B cell (primary cell): ENCODE results near the gene SCOC. TPM values are rescaled to one million over a fixed set of nuclear protein-coding genes. Genes with fewer than 3 reads are reported as not detected.

ENCODE experiments used
- ATAC-seq: fragments of 200-7000 bp; cut with Tn5 transposase; one replicate; pipeline ENCODE4 v1.10.0; 2021; ENCODE audit warnings: low read depth, mild to moderate bottlenecking, moderate number of reproducible peaks, moderate library complexity
- CTCF ChIA-PET: fragments of 350-600 bp; sonication (Branson Sonifier 250); formaldehyde crosslinking; loops from one replicate; lab custom pipeline; 2021; ENCODE audit warnings: antibody characterized with exemption, inconsistent platforms; lab: Charles Lee
- POLR2A ChIA-PET: fragments of 350-600 bp; sonication (Branson Sonifier 250); formaldehyde crosslinking; loops from one replicate; lab custom pipeline; 2021; ENCODE audit warnings: antibody characterized with exemption; lab: Charles Lee
- DNase-seq: peaks from one replicate; pipeline ENCODE4 v3.0.0; 2013
- H2AFZ ChIP-seq: 2 replicates; pipeline ENCODE4 v1.6.1; 2012; ENCODE audit warnings: mild to moderate bottlenecking, low read depth, low read length; ENCODE audit not compliant: insufficient read depth, poor library complexity, severe bottlenecking
- H3K27ac ChIP-seq, 2 donors: 1 replicate in 1 of 2; 2 replicates in 1 of 2; pipeline ENCODE4 v1.5.1; 2012 to 2013; ENCODE audit warnings: low read length in 2 of 2, mild to moderate bottlenecking in 2 of 2, moderate library complexity in 1 of 2
- H3K27me3 ChIP-seq, 4 experiments: fragments of 200-600 bp in 1 of 4; sonication (generic) in 1 of 4; replicated peaks in 1 of 4; 1 replicate in 2 of 4; 2 replicates in 2 of 4; pipeline versions ENCODE4 v1.6.1 to v1.7.0; 2013 to 2016; ENCODE audit warnings: low read length in 3 of 4, mild to moderate bottlenecking in 2 of 4, mixed read lengths in 1 of 4, moderate library complexity in 1 of 4; ENCODE audit not compliant: insufficient read depth in 4 of 4, control insufficient read depth in 3 of 4; ENCODE audit errors: control extremely low read depth in 1 of 4
- H3K36me3 ChIP-seq, 2 experiments: replicated peaks in 1 of 2; 1 replicate in 1 of 2; 2 replicates in 1 of 2; pipeline versions ENCODE4 v1.6.1 to v1.7.1; 2013; ENCODE audit warnings: low read length in 1 of 2; ENCODE audit not compliant: insufficient read depth in 2 of 2, control insufficient read depth in 1 of 2; ENCODE audit errors: control extremely low read depth in 1 of 2, extremely low read depth in 1 of 2
- H3K4me1 ChIP-seq, 2 donors: fragments of 200-600 bp in 1 of 2; sonication (generic) in 1 of 2; 1 replicate in 1 of 2; 2 replicates in 1 of 2; pipeline versions ENCODE4 v1.5.1 to v1.6.1; 2013 to 2017; ENCODE audit warnings: low read length in 2 of 2; ENCODE audit not compliant: control insufficient read depth in 2 of 2, insufficient read depth in 2 of 2
- H3K4me2 ChIP-seq: replicated peaks from 2 replicates; pipeline ENCODE3; 2012; ENCODE audit warnings: mild to moderate bottlenecking, low read depth, low read length; ENCODE audit not compliant: poor library complexity, severe bottlenecking
- H3K4me3 ChIP-seq, 5 experiments: fragments of 200-600 bp in 1 of 5; sonication (generic) in 1 of 5; 1 replicate in 3 of 5; 2 replicates in 2 of 5; pipeline versions ENCODE4 v1.5.1 to v1.7.0; 2011 to 2016; ENCODE audit warnings: low read length in 4 of 5, mild to moderate bottlenecking in 4 of 5, low read depth in 2 of 5, control low read depth in 1 of 5, moderate library complexity in 1 of 5; ENCODE audit not compliant: insufficient read depth in 1 of 5; ENCODE audit errors: control extremely low read depth in 1 of 5, extremely low read depth in 1 of 5
- H3K79me2 ChIP-seq: fragments of 200-600 bp; sonication (generic); one replicate; pipeline ENCODE4 v1.6.0; 2016; ENCODE audit warnings: low read length; ENCODE audit not compliant: control insufficient read depth, insufficient read depth
- H3K9ac ChIP-seq: fragments of 200-600 bp; sonication (generic); 2 replicates; pipeline ENCODE4 v1.6.1; 2017; ENCODE audit warnings: mild to moderate bottlenecking, low read length, moderate library complexity
- H3K9me3 ChIP-seq, 3 donors: one replicate each; pipeline versions ENCODE4 v1.6.1 to v1.7.1; 2013; ENCODE audit warnings: low read length in 2 of 3; ENCODE audit not compliant: control insufficient read depth in 2 of 3, insufficient read depth in 1 of 3; ENCODE audit errors: control extremely low read depth in 1 of 3
- H4K20me1 ChIP-seq: 2 replicates; pipeline ENCODE4 v1.6.0; 2012; ENCODE audit warnings: mild to moderate bottlenecking, low read length; ENCODE audit not compliant: insufficient read depth, control insufficient read depth, poor library complexity, severe bottlenecking
- H3K27ac Mint-ChIP-seq: one replicate; pipeline ENCODE4 v1.8.0; 2021; ENCODE audit warnings: mixed read lengths
- H3K27me3 Mint-ChIP-seq: one replicate; pipeline ENCODE4 v1.8.0; 2021; ENCODE audit warnings: mixed read lengths
- H3K4me1 Mint-ChIP-seq: one replicate; pipeline ENCODE4 v1.8.0; 2021; ENCODE audit warnings: mixed read lengths
- H3K4me3 Mint-ChIP-seq: one replicate; pipeline ENCODE4 v1.8.0; 2021; ENCODE audit warnings: mixed read lengths
- H3K9me3 Mint-ChIP-seq: one replicate; pipeline ENCODE4 v1.8.0; 2022; ENCODE audit warnings: mixed read lengths; ENCODE audit not compliant: insufficient read depth
- EZH2 ChIP-seq: IDR thresholded peaks from 2 replicates; pipeline ENCODE4 v1.6.1; 2012; ENCODE audit warnings: borderline replicate concordance, low read depth, mild to moderate bottlenecking, moderate library complexity, low read length; ENCODE audit not compliant: insufficient read depth, poor library complexity, severe bottlenecking
- WGBS: methylation state at CpG from one replicate; pipeline ENCODE4 v1.1.5; 2013; ENCODE audit warnings: missing lambda C conversion rate; ENCODE audit not compliant: insufficient coverage; 5-methylcytosine and 5-hydroxymethylcytosine counted together
- intact Hi-C: fragments of 100-400 bp; cut with micrococcal nuclease; formaldehyde crosslinking; loops from one replicate; pipeline ENCODE4 v1.10.0; 2022
- polyA plus RNA-seq: library from polyadenylated mRNA; depleted of rRNA; stranded (reverse); fragments of >200 nt; gene quantifications from 2 replicates; pipeline ENCODE4 v1.2.3, GENCODE V29; 2012
- total RNA-seq, 2 donors: library from RNA; stranded (reverse); fragments of 120-200 nt in 1 of 2; gene quantifications; 1 replicate in 1 of 2; 2 replicates in 1 of 2; pipeline versions ENCODE4 v1.2.3 to v1.2.4, GENCODE V29; 2013 to 2022
- TF ChIP-seq, protein P1 (sequence below): fragments of 200-600 bp; IDR thresholded peaks from one replicate; pipeline ENCODE4 v1.8.0; 2022; ENCODE audit warnings: antibody characterized with exemption, mild to moderate bottlenecking

Gene SCOC
- total and polyA plus RNA-seq, 2 donors (not counting 1 experiment from before 2014, with no cell fraction given), result 4.6 to 18.4 TPM

DNA sequence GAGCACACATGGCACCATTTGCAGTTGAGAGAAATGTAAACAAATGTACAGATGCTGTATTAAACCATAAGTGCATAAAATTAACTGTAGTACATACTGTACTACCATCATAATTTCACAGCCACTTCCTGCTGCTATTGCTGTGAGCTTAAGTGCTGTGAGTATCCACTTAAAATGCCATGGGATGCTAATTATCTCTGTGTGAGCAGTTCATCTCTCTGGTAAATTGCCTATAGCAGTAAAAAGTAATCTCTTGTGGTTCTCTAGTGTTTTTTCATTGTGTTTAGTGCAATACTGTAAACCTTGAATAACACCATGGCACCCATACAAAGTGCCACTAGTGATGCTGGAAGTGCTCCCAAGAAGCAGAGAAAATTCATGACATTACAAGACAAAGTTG lies 9.9 kb upstream of the SCOC start:
- Mint-ChIP-seq H3K27me3 (no peaks in the 10 kb centered on the region), H3K9me3 (no peaks in the 10 kb centered on the region), H3K27ac (no peak overlapping the region), H3K4me3 (no peak overlapping the region), H3K4me1 (peaks cover 7% of the 10 kb centered on the region)
- DNase-seq (no peak), ATAC-seq (no peak)
- H2AFZ ChIP-seq, result no peak overlapping the region
- H3K36me3 ChIP-seq, result no peaks in the 10 kb centered on the region
- H3K9me3 ChIP-seq, result peaks cover 0 to 2% (median 0%) of the 10 kb centered on the region in 3 donors
- no peaks in the 10 kb centered on the region for H3K79me2 ChIP-seq
- intact Hi-C loops, result no loop called here
- no peak overlapping the region for H3K4me2 ChIP-seq
- POLR2A ChIA-PET, result no interaction called here
- CTCF ChIA-PET, result interaction anchor here (1.2 to 8.7 kb wide), 8 partner anchors 10 to 521 kb away, joined by 3 to 154 read pairs (median 6); partner anchors contain the start of genes ELMOD2 and SCOC
- H4K20me1 ChIP-seq, result no peaks in the 10 kb centered on the region
- H3K27me3 ChIP-seq, result peaks cover 0 to 2% (median 0%) of the 10 kb centered on the region in 4 experiments
- no peak overlapping the region for H3K4me3 ChIP-seq
- no peak overlapping the region for H3K9ac ChIP-seq
- no peak for TF ChIP-seq EZH2
- TF ChIP-seq, protein P1, sequence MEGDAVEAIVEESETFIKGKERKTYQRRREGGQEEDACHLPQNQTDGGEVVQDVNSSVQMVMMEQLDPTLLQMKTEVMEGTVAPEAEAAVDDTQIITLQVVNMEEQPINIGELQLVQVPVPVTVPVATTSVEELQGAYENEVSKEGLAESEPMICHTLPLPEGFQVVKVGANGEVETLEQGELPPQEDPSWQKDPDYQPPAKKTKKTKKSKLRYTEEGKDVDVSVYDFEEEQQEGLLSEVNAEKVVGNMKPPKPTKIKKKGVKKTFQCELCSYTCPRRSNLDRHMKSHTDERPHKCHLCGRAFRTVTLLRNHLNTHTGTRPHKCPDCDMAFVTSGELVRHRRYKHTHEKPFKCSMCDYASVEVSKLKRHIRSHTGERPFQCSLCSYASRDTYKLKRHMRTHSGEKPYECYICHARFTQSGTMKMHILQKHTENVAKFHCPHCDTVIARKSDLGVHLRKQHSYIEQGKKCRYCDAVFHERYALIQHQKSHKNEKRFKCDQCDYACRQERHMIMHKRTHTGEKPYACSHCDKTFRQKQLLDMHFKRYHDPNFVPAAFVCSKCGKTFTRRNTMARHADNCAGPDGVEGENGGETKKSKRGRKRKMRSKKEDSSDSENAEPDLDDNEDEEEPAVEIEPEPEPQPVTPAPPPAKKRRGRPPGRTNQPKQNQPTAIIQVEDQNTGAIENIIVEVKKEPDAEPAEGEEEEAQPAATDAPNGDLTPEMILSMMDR, result no peak
- H3K4me1 ChIP-seq, result peaks cover 0 to 3% of the 10 kb centered on the region in 2 donors
- no peak overlapping the region for H3K27ac ChIP-seq

DNA sequence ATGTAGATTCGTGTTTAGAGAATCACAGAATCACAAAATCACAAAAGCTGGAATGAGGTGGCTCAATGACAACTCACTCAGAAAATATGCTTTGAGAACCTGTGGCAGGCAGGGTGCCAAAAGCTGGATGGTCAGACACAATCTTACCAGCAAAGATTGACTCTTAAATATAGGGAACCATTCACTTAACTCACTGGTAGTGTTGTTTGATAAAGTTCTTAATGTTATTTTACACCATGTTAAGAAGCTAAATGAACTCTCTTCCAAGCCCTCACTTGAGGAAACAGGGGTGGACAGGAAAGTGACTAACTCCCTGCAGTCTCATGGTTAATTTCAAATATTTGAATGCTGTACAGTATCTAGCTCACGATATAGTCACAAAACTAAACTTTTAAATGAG lies 5.7 kb upstream of the SCOC start:
- no peak overlapping the region for H3K4me2 ChIP-seq
- DNase-seq (no peak), ATAC-seq (no peak)
- H3K36me3 ChIP-seq, result no peaks in the 10 kb centered on the region
- H3K27ac Mint-ChIP-seq, result no peak overlapping the region
- ChIA-PET CTCF (interaction anchor here (0.6 to 2.5 kb wide), 3 partner anchors 9 to 716 kb away, joined by 3 to 20 read pairs (median 3); no protein-coding TSS in a partner anchor), POLR2A (no interaction called here)
- H4K20me1 ChIP-seq, result no peaks in the 10 kb centered on the region
- H3K4me1 ChIP-seq, result peaks cover 4 to 5% of the 10 kb centered on the region in 2 donors
- H3K27ac ChIP-seq, result no peak overlapping the region
- H3K4me3 Mint-ChIP-seq, result no peak overlapping the region
- no peak overlapping the region for H3K4me3 ChIP-seq
- H3K9me3 Mint-ChIP-seq, result no peaks in the 10 kb centered on the region
- H3K79me2 ChIP-seq, result no peaks in the 10 kb centered on the region
- 88% methylated on average over 1 of the region's 2 CpGs for WGBS
- intact Hi-C loops, result no loop called here
- no peaks in the 10 kb centered on the region for H3K27me3 ChIP-seq
- TF ChIP-seq, protein P1, result no peak
- H3K27me3 Mint-ChIP-seq, result no peaks in the 10 kb centered on the region
- H2AFZ ChIP-seq, result no peak overlapping the region
- H3K9me3 ChIP-seq, result no peaks in the 10 kb centered on the region
- H3K9ac ChIP-seq, result no peak overlapping the region
- peaks cover 2% of the 10 kb centered on the region for H3K4me1 Mint-ChIP-seq
